Measurements from ENCODE around the gene STK17B.

The STK17B gene

GRCh38 chr2:196113061-196113974 is 58.1 kb downstream of the STK17B start:
- TF ChIP-seq CTCF (IDR thresholded peaks at IDR 0.05; ENCODE audit: control insufficient read depth, insufficient read depth, low read depth, low read length, missing control alignments), result no peak
- no peak for DNase-seq (ENCODE audit: low read depth)
- no peak overlapping the region for H3K4me3 ChIP-seq (ENCODE audit: control insufficient read depth, low read depth, low read length)

GRCh38 chr2:196112418-196113034 is 58.9 kb downstream of the STK17B start:
- no peak for TF ChIP-seq CTCF (IDR thresholded peaks at IDR 0.05; ENCODE audit: control insufficient read depth, insufficient read depth, low read depth, low read length, missing control alignments)
- DNase-seq (ENCODE audit: low read depth), result peak; percentile 83
- no peak overlapping the region for H3K4me3 ChIP-seq (ENCODE audit: control insufficient read depth, low read depth, low read length)

GRCh38 chr2:196108604-196109003 is 62.8 kb downstream of the STK17B start:
- no peak for DNase-seq (ENCODE audit: low read depth)
- TF ChIP-seq CTCF (IDR thresholded peaks at IDR 0.05; ENCODE audit: control insufficient read depth, insufficient read depth, low read depth, low read length, missing control alignments), result no peak
- no peak overlapping the region for H3K4me3 ChIP-seq (ENCODE audit: control insufficient read depth, low read depth, low read length)

GRCh38 chr2:196105951-196106350 is 65.4 kb downstream of the STK17B start:
- no peak overlapping the region for H3K4me3 ChIP-seq (ENCODE audit: control insufficient read depth, low read depth, low read length)
- no peak for DNase-seq (ENCODE audit: low read depth)
- TF ChIP-seq CTCF (IDR thresholded peaks at IDR 0.05; ENCODE audit: control insufficient read depth, insufficient read depth, low read depth, low read length, missing control alignments), result no peak

- no peak for TF ChIP-seq CTCF (IDR thresholded peaks at IDR 0.05; ENCODE audit: control insufficient read depth, insufficient read depth, low read depth, low read length, missing control alignments)
- no peak for DNase-seq (ENCODE audit: low read depth)
Measured at GRCh38 chr2:196104066-196104465, 67.3 kb downstream of the STK17B start.

GRCh38 chr2:196103626-196104025 is 67.8 kb downstream of the STK17B start:
- no peak for TF ChIP-seq CTCF (IDR thresholded peaks at IDR 0.05; ENCODE audit: control insufficient read depth, insufficient read depth, low read depth, low read length, missing control alignments)
- DNase-seq (ENCODE audit: low read depth), result no peak
- no peak overlapping the region for H3K4me3 ChIP-seq (ENCODE audit: control insufficient read depth, low read depth, low read length)

More at GRCh38 chr2:196104066-196104465, 67.3 kb downstream of the STK17B start:
- H3K4me3 ChIP-seq (ENCODE audit: control insufficient read depth, low read depth, low read length), result no peak overlapping the region
